GM23248 (cell line): ENCODE results near the gene WWC1. TPM values are rescaled to one million over a fixed set of nuclear protein-coding genes. Genes with fewer than 3 reads are reported as not detected.

ENCODE experiments used
- DNase-seq: peaks from one replicate; pipeline ENCODE4 v3.0.0-alpha.2; 2015
- H2AFZ ChIP-seq: fragments of 200-600 bp; sonication (generic); 2 replicates; pipeline ENCODE4 v1.6.1; 2016; ENCODE audit warnings: antibody characterized with exemption
- H3F3A ChIP-seq: fragments of 200-600 bp; sonication (generic); 2 replicates; pipeline ENCODE4 v1.6.1; 2016; ENCODE audit warnings: mild to moderate bottlenecking, antibody characterized with exemption, mixed run types; ENCODE audit not compliant: insufficient read depth
- H3K27ac ChIP-seq: fragments of 200-600 bp; sonication (generic); 2 replicates; pipeline ENCODE4 v1.5.1; 2016; ENCODE audit warnings: mild to moderate bottlenecking
- H3K27me3 ChIP-seq: fragments of 200-600 bp; sonication (generic); replicated peaks from 2 replicates; pipeline ENCODE4 v1.6.1; 2016; ENCODE audit warnings: mild to moderate bottlenecking; ENCODE audit not compliant: insufficient read depth
- H3K36me3 ChIP-seq: fragments of 200-600 bp; sonication (generic); 2 replicates; pipeline ENCODE4 v1.6.1; 2016; ENCODE audit warnings: low read depth, mild to moderate bottlenecking
- H3K4me1 ChIP-seq: fragments of 200-600 bp; sonication (generic); 2 replicates; pipeline ENCODE4 v1.6.1; 2016; ENCODE audit warnings: mild to moderate bottlenecking; ENCODE audit not compliant: insufficient read depth
- H3K4me2 ChIP-seq: fragments of 200-600 bp; sonication (generic); one replicate; pipeline ENCODE4 v1.6.1; 2016; ENCODE audit warnings: mild to moderate bottlenecking; ENCODE audit not compliant: unreplicated experiment
- H3K4me3 ChIP-seq: fragments of 200-600 bp; sonication (generic); 2 replicates; pipeline ENCODE4 v1.5.1; 2016; ENCODE audit warnings: mild to moderate bottlenecking
- H3K79me2 ChIP-seq: fragments of 200-600 bp; sonication (generic); 2 replicates; pipeline ENCODE4 v1.6.1; 2016; ENCODE audit warnings: mild to moderate bottlenecking; ENCODE audit not compliant: insufficient read depth
- H3K9ac ChIP-seq: fragments of 200-600 bp; sonication (generic); 2 replicates; pipeline ENCODE4 v1.6.1; 2016; ENCODE audit warnings: mild to moderate bottlenecking
- H3K9me2 ChIP-seq: fragments of 200-600 bp; sonication (generic); 2 replicates; pipeline ENCODE4 v1.6.1; 2016; ENCODE audit warnings: mixed run types, mild to moderate bottlenecking, moderate library complexity; ENCODE audit not compliant: insufficient read depth
- H3K9me3 ChIP-seq: fragments of 200-600 bp; sonication (generic); one replicate; pipeline ENCODE4 v1.6.1; 2017; ENCODE audit warnings: low read depth
- H4K20me1 ChIP-seq: fragments of 200-600 bp; sonication (generic); 2 replicates; pipeline ENCODE4 v1.6.0; 2016; ENCODE audit not compliant: insufficient read depth
- EZH2 ChIP-seq: fragments of 200-600 bp; sonication (generic); IDR thresholded peaks from 2 replicates; pipeline ENCODE4 v1.6.1; 2018; ENCODE audit warnings: antibody characterized with exemption, mild to moderate bottlenecking; ENCODE audit not compliant: insufficient read depth, poor library complexity, severe bottlenecking
- EZH2phosphoT487 ChIP-seq: fragments of 200-600 bp; sonication (generic); IDR thresholded peaks from 2 replicates; pipeline ENCODE4 v1.6.1; 2018; ENCODE audit warnings: antibody characterized with exemption, moderate library complexity, mild to moderate bottlenecking, low read depth; ENCODE audit not compliant: insufficient read depth
- WGBS, 2 experiments: methylation state at CpG; one replicate each; pipeline ENCODE4 v1.1.6; 2015 to 2017; ENCODE audit warnings: low lambda C conversion rate in 2 of 2, low coverage in 1 of 2; ENCODE audit errors: missing lambda C conversion rate in 2 of 2; 5-methylcytosine and 5-hydroxymethylcytosine counted together
- in situ Hi-C: fragments of 300-500 bp; cut with MboI; formaldehyde crosslinking; loops from 2 replicates; pipeline ENCODE4 v1.15.0; 2020
- polyA plus RNA-seq: library from polyadenylated mRNA; unstranded; fragments of >200 nt; fragmentation: Nextera tagmentation; extraction: Ambion mirVana; gene quantifications from 2 replicates; pipeline ENCODE4 v1.2.1, GENCODE V29; 2016
- total RNA-seq: library from RNA; depleted of rRNA; stranded (reverse); fragments of >200 nt; shearing (Covaris generic); gene quantifications from 2 replicates; pipeline ENCODE4 v1.2.3, GENCODE V29; 2014

WWC1 gene
- total and polyA plus RNA-seq, 2 experiments from 2014 or later, result 1.8 to 7.1 TPM

DNA sequence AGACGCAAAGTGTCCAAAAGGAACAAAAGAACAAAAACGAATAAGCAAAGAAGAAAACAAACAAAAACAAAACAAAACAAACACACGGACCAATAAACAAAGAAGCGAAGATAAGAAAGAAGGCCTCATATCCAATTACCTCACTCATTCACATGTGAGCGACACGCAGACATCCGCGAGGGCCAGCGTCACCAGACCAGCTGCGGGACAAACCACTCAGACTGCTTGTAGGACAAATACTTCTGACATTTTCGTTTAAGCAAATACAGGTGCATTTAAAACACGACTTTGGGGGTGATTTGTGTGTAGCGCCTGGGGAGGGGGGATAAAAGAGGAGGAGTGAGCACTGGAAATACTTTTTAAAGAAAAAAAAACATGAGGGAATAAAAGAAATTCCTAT, 28.3 kb upstream of the WWC1 start:
- Histone ChIP-seq H3K9me2 (no peaks in the 10 kb centered on the region), H3K4me2 (no peak overlapping the region), H3K79me2 (no peaks in the 10 kb centered on the region), H3K4me1 (no peaks in the 10 kb centered on the region), H2AFZ (no peak overlapping the region), H4K20me1 (no peaks in the 10 kb centered on the region), H3K4me3 (no peak overlapping the region), H3K36me3 (peaks cover 33% of the 10 kb centered on the region; the same call in 1 of the 2 replicates), H3F3A (0 out of 2 replicates have a peak, but pooled peaks cover 8% of the 10 kb centered on the region), H3K27me3 (no peaks in the 10 kb centered on the region), H3K9me3 (no peaks in the 10 kb centered on the region), H3K9ac (no peak overlapping the region), H3K27ac (no peak overlapping the region)
- 83 to 85% methylated on average over 13 of the region's 13 CpGs for WGBS, 2 experiments
- in situ Hi-C loops, result loop anchor here (25.0 kb wide), 1 partner anchor 1299 kb away; no protein-coding TSS in a partner anchor
- DNase-seq, result no peak
- TF ChIP-seq EZH2 (no peak), EZH2phosphoT487 (no peak)

DNA sequence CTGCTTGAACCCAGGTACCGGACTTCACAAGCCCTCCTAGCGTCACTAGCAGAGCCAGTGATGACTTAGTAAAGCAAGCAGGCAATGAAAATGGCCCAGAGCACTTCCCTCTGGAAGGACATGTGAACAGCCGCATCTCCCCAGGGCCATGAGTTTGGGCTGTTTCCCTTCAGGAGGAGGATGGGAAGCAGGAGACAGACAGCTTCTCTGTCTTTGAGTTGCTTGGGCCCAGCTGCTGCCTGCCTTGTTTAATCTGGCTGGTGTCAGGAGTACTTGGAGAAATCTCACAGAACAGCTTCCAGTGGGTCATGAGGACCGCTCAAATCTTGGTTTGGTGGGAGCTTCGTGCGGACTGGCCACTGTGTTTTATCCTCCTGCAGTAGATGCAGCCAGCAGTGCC, 25.4 kb upstream of the WWC1 start:
- H3K4me2 ChIP-seq, result no peak overlapping the region
- H3K79me2 ChIP-seq, result no peaks in the 10 kb centered on the region
- H4K20me1 ChIP-seq, result no peaks in the 10 kb centered on the region
- no peak overlapping the region for H2AFZ ChIP-seq
- DNase-seq, result no peak
- H3K9me3 ChIP-seq, result no peaks in the 10 kb centered on the region
- WGBS, 2 experiments, result 92% methylated on average over 6 of the region's 6 CpGs
- H3F3A ChIP-seq, result peaks cover 19% of the 10 kb centered on the region; the same call in 1 of the 2 replicates
- peaks cover 24% of the 10 kb centered on the region; the same call in 1 of the 2 replicates for H3K36me3 ChIP-seq
- TF ChIP-seq EZH2phosphoT487 (no peak), EZH2 (no peak)
- no peaks in the 10 kb centered on the region for H3K9me2 ChIP-seq
- in situ Hi-C loops, result loop anchor here (25.0 kb wide), 1 partner anchor 1296 kb away; no protein-coding TSS in a partner anchor
- H3K9ac ChIP-seq, result no peak overlapping the region
- no peaks in the 10 kb centered on the region for H3K27me3 ChIP-seq
- peaks cover 6% of the 10 kb centered on the region; the same call in 1 of the 2 replicates for H3K4me1 ChIP-seq
- H3K27ac ChIP-seq, result no peak overlapping the region
- no peak overlapping the region for H3K4me3 ChIP-seq

GRCh38 chr5:168268949-168269936, 22.2 kb upstream of the WWC1 start:
- peak overlapping the region; percentile 54 for H3K9ac ChIP-seq
- H3K4me2 ChIP-seq, result peak overlapping the region; percentile 75
- peaks cover 6% of the 10 kb centered on the region; the same call in 1 of the 2 replicates for H3K4me1 ChIP-seq
- H3K9me2 ChIP-seq, result no peaks in the 10 kb centered on the region
- H3K4me3 ChIP-seq, result peak overlapping the region; percentile 64
- 2 to 4% methylated on average over 30 of the region's 30 CpGs for WGBS, 2 experiments
- H3K79me2 ChIP-seq, result no peaks in the 10 kb centered on the region
- no peaks in the 10 kb centered on the region for H3K9me3 ChIP-seq
- no peaks in the 10 kb centered on the region for H3K27me3 ChIP-seq
- in situ Hi-C loops, result loop anchor here (25.0 kb wide), 1 partner anchor 1293 kb away; no protein-coding TSS in a partner anchor
- TF ChIP-seq EZH2phosphoT487, result no peak
- TF ChIP-seq EZH2, result no peak
- DNase-seq, result peak; percentile 91
- peak overlapping the region; percentile 77 for H2AFZ ChIP-seq
- H3K27ac ChIP-seq, result no peak overlapping the region
- peaks cover 19% of the 10 kb centered on the region; the same call in 1 of the 2 replicates for H3F3A ChIP-seq
- H4K20me1 ChIP-seq, result no peaks in the 10 kb centered on the region
- no peaks in the 10 kb centered on the region for H3K36me3 ChIP-seq

GRCh38 chr5:168269937-168270330, 21.5 kb upstream of the WWC1 start:
- in situ Hi-C loops, result loop anchor here (25.0 kb wide), 1 partner anchor 1292 kb away; no protein-coding TSS in a partner anchor
- peak overlapping the region; percentile 77 for H2AFZ ChIP-seq
- WGBS, 2 experiments, result 60 to 62% methylated on average over 3 of the region's 3 CpGs

More at GRCh38 chr5:168269937-168270330, 21.5 kb upstream of the WWC1 start:
- Histone ChIP-seq H3F3A (peaks cover 19% of the 10 kb centered on the region; the same call in 1 of the 2 replicates), H3K9me3 (no peaks in the 10 kb centered on the region), H3K4me3 (peak overlapping the region; percentile 64), H3K36me3 (no peaks in the 10 kb centered on the region), H3K9me2 (no peaks in the 10 kb centered on the region), H3K9ac (peak overlapping the region; percentile 54), H3K4me2 (peak overlapping the region; percentile 75), H3K4me1 (peaks cover 6% of the 10 kb centered on the region; the same call in 1 of the 2 replicates), H3K27me3 (no peaks in the 10 kb centered on the region), H3K27ac (no peak overlapping the region), H4K20me1 (no peaks in the 10 kb centered on the region), H3K79me2 (no peaks in the 10 kb centered on the region)
- DNase-seq, result no peak
- TF ChIP-seq EZH2 (no peak), EZH2phosphoT487 (no peak)
